Measurements from ENCODE around the gene IGFALS.

The IGFALS gene

GRCh38 chr16:1793578-1794220 is at the start of gene IGFALS:
Gene IGFALS (minus strand): TSS chr16:1793705. CDS start chr16:1793652, 53 bp downstream.
- no peak for DNase-seq

GRCh38 chr16:1839554-1839953 is 46.0 kb upstream of the IGFALS start:
- DNase-seq, result no peak

GRCh38 chr16:1834096-1834495 is 40.6 kb upstream of the IGFALS start:
- no peak for DNase-seq

GRCh38 chr16:1832838-1833454 is 39.4 kb upstream of the IGFALS start:
- DNase-seq, result no peak

GRCh38 chr16:1831186-1832075 is 37.9 kb upstream of the IGFALS start:
- DNase-seq, result no peak

GRCh38 chr16:1830213-1830612 is 36.7 kb upstream of the IGFALS start:
- no peak for DNase-seq

- no peak for DNase-seq
Observed at GRCh38 chr16:1828645-1829410, 35.3 kb upstream of the IGFALS start.

GRCh38 chr16:1826691-1827573 is 33.4 kb upstream of the IGFALS start, which contains the start of the genes FAHD1 and HAGH:
Gene FAHD1 (plus strand): TSS chr16:1827206. CDS start chr16:1827239, 33 bp downstream.
Gene HAGH (minus strand): TSS chr16:1826825. CDS start chr16:1826787, 38 bp downstream.
- DNase-seq, result peak; percentile 82

- no peak for DNase-seq
Observed at GRCh38 chr16:1825864-1826690, 32.6 kb upstream of the IGFALS start.

GRCh38 chr16:1825381-1825863 is 31.9 kb upstream of the IGFALS start:
- no peak for DNase-seq

- no peak for DNase-seq
Observed at GRCh38 chr16:1823821-1824220, 30.3 kb upstream of the IGFALS start.

GRCh38 chr16:1822801-1823200 is 29.3 kb upstream of the IGFALS start:
- DNase-seq, result no peak

- DNase-seq, result no peak
Observed at GRCh38 chr16:1821861-1822611, 28.5 kb upstream of the IGFALS start.

- DNase-seq, result no peak
Observed at GRCh38 chr16:1820946-1821290, 27.4 kb upstream of the IGFALS start.

GRCh38 chr16:1820096-1820945 is 26.8 kb upstream of the IGFALS start:
- no peak for DNase-seq

GRCh38 chr16:1819611-1820010 is 26.1 kb upstream of the IGFALS start:
- no peak for DNase-seq

- no peak for DNase-seq
Observed at GRCh38 chr16:1818873-1819525, 25.5 kb upstream of the IGFALS start.

- DNase-seq, result no peak
Observed at GRCh38 chr16:1818204-1818872, 24.8 kb upstream of the IGFALS start.
